Loucy (cell line): ENCODE data around the gene CCR7.

Experiments used
- H2AFZ ChIP-seq: fragments of 200-600 bp; sonication (generic); 2 replicates; pipeline ENCODE4 v1.6.0; 2016; ENCODE audit warnings: antibody characterized with exemption, mild to moderate bottlenecking, low read length, moderate library complexity
- H3F3A ChIP-seq: fragments of 200-600 bp; 2 replicates; pipeline ENCODE4 v1.6.0; 2016; ENCODE audit warnings: antibody characterized with exemption, low read depth, mild to moderate bottlenecking
- H3K27me3 ChIP-seq: fragments of 200-600 bp; sonication (generic); 2 replicates; pipeline ENCODE4 v1.6.1; 2014; ENCODE audit warnings: low read length, mild to moderate bottlenecking; ENCODE audit not compliant: insufficient read depth, poor library complexity, severe bottlenecking
- H3K36me3 ChIP-seq: fragments of 200-600 bp; sonication (generic); 2 replicates; pipeline ENCODE4 v1.6.1; 2016; ENCODE audit warnings: low read length; ENCODE audit not compliant: insufficient read depth
- H3K4me1 ChIP-seq: fragments of 200-600 bp; sonication (generic); 2 replicates; pipeline ENCODE4 v1.5.1; 2014; ENCODE audit warnings: low read length, mild to moderate bottlenecking; ENCODE audit not compliant: insufficient read depth, poor library complexity, severe bottlenecking
- H3K4me2 ChIP-seq: fragments of 200-600 bp; sonication (generic); 2 replicates; pipeline ENCODE4 v1.6.0; 2014; ENCODE audit warnings: antibody characterized with exemption, low read length, low read depth, mild to moderate bottlenecking; ENCODE audit not compliant: poor library complexity, severe bottlenecking
- H3K4me3 ChIP-seq: fragments of 200-600 bp; sonication (generic); 2 replicates; pipeline ENCODE4 v1.5.1; 2014; ENCODE audit warnings: low read length, mild to moderate bottlenecking, mixed read lengths; ENCODE audit not compliant: poor library complexity, severe bottlenecking
- H3K79me2 ChIP-seq: fragments of 200-600 bp; sonication (generic); 2 replicates; pipeline ENCODE4 v1.6.1; 2014; ENCODE audit warnings: low read length; ENCODE audit not compliant: insufficient read depth
- H3K9ac ChIP-seq: fragments of 200-600 bp; sonication (generic); 2 replicates; pipeline ENCODE4 v1.6.0; 2014; ENCODE audit warnings: mild to moderate bottlenecking, low read depth, low read length, moderate library complexity; ENCODE audit not compliant: poor library complexity, severe bottlenecking
- H3K9me2 ChIP-seq: fragments of 200-600 bp; sonication (generic); replicated peaks from 2 replicates; pipeline ENCODE4 v1.6.1; 2016; ENCODE audit warnings: low read depth, low read length, mixed read lengths
- H3K9me3 ChIP-seq: fragments of 200-600 bp; sonication (generic); 2 replicates; pipeline ENCODE4 v1.6.1; 2014; ENCODE audit warnings: mild to moderate bottlenecking, antibody characterized with exemption, low read length, low read depth; ENCODE audit not compliant: insufficient read depth
- H4K20me1 ChIP-seq: fragments of 200-600 bp; sonication (generic); 2 replicates; pipeline ENCODE4 v1.6.0; 2014; ENCODE audit warnings: antibody characterized with exemption, low read length, mild to moderate bottlenecking; ENCODE audit not compliant: insufficient read depth, poor library complexity, severe bottlenecking
- EZH2phosphoT487 ChIP-seq: fragments of 200-600 bp; IDR thresholded peaks from 2 replicates; pipeline ENCODE4 v1.6.1; 2018; ENCODE audit warnings: antibody characterized with exemption, mild to moderate bottlenecking, moderate library complexity, borderline replicate concordance
- TF ChIP-seq, protein P1 (sequence below): fragments of 200-600 bp; sonication (generic); conservative IDR thresholded peaks from 2 replicates; pipeline ENCODE4 v1.5.1; 2014; ENCODE audit warnings: mild to moderate bottlenecking, antibody characterized with exemption, low read length

CCR7 gene

DNA sequence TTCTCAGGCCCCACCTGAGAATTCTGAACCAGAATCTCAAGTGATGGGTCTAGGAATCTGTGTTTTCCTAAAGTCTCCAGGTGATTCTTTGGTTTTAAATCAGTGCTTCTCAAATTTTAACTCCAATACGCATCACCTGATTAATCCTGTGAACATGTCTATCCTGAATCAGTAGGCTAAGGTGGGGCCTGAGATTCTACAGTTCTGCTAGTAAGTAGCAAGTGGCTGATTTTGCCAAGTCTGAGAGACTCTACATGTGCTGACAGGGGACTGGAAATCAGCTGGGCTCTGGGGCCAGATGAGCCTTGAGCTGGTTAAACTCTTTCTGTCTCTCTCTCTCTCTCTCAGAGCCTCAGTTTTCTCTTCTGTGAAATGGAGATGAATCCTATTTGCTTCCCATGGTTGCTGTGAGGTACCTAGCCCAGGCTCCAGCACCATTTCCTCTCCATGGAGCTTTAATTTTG lies 9.0 kb downstream of the CCR7 start:
- TF ChIP-seq, protein P1, sequence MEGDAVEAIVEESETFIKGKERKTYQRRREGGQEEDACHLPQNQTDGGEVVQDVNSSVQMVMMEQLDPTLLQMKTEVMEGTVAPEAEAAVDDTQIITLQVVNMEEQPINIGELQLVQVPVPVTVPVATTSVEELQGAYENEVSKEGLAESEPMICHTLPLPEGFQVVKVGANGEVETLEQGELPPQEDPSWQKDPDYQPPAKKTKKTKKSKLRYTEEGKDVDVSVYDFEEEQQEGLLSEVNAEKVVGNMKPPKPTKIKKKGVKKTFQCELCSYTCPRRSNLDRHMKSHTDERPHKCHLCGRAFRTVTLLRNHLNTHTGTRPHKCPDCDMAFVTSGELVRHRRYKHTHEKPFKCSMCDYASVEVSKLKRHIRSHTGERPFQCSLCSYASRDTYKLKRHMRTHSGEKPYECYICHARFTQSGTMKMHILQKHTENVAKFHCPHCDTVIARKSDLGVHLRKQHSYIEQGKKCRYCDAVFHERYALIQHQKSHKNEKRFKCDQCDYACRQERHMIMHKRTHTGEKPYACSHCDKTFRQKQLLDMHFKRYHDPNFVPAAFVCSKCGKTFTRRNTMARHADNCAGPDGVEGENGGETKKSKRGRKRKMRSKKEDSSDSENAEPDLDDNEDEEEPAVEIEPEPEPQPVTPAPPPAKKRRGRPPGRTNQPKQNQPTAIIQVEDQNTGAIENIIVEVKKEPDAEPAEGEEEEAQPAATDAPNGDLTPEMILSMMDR, result no peak
- TF ChIP-seq EZH2phosphoT487, result no peak
- Histone ChIP-seq H2AFZ (no peak overlapping the region), H3K9me2 (no peaks in the 10 kb centered on the region), H4K20me1 (no peaks in the 10 kb centered on the region), H3K4me2 (no peak overlapping the region), H3K36me3 (peaks cover 12% of the 10 kb centered on the region; the same call in 1 of the 2 replicates), H3F3A (peaks cover 4% of the 10 kb centered on the region; the same call in 1 of the 2 replicates), H3K79me2 (peaks cover 17% of the 10 kb centered on the region; the same call in 1 of the 2 replicates), H3K4me3 (no peak overlapping the region), H3K4me1 (peaks cover 60% of the 10 kb centered on the region), H3K9ac (no peak overlapping the region), H3K9me3 (no peaks in the 10 kb centered on the region), H3K27me3 (no peaks in the 10 kb centered on the region)

DNA sequence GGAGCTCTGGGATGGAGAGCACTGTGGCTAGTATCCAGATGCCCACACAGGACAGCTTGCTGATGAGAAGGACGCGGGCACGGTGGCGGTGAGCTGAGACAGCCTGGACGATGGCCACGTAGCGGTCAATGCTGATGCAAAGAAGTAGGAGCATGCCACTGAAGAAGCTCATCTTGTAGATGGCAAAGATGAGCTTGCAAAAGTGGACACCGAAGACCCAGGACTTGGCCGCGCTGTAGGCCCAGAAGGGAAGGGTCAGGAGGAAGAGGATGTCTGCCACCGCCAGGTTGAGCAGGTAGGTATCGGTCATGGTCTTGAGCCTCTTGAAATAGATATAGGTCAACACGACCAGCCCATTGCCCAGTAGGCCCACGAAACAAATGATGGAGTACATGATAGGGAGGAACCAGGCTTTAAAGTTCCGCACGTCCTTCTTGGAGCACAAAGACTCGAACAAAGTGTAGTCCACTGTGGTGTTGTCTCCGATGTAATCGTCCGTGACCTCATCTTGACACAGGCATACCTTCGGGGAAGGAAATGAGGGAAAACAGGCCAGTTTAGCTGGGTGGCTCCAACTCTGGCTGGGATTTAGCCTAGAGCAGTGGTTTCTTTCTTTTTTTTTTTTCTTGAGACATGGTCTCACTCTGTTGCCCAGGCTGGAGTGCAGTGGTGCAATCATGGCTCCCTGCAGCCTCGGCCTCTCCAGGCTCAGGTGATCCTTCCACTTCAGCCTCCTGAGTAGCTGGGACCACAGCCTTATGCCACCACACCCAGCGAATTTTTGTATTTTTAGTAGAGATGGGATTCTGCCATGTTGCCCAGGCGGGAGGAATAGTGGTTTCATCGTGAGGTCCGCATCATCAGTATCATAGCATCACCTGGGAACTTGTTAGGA lies 9.7 kb downstream of the CCR7 start:
- peaks cover 12% of the 10 kb centered on the region; the same call in 1 of the 2 replicates for H3K36me3 ChIP-seq
- no peaks in the 10 kb centered on the region for H4K20me1 ChIP-seq
- H3K27me3 ChIP-seq, result no peaks in the 10 kb centered on the region
- H3K9me3 ChIP-seq, result no peaks in the 10 kb centered on the region
- peaks cover 15% of the 10 kb centered on the region; the same call in 1 of the 2 replicates for H3K79me2 ChIP-seq
- no peak overlapping the region for H3K9ac ChIP-seq
- peaks cover 53% of the 10 kb centered on the region for H3K4me1 ChIP-seq
- no peak overlapping the region for H2AFZ ChIP-seq
- TF ChIP-seq, protein P1, result no peak
- TF ChIP-seq EZH2phosphoT487, result no peak
- H3K4me3 ChIP-seq, result no peak overlapping the region
- no peak overlapping the region for H3K4me2 ChIP-seq
- H3F3A ChIP-seq, result no peaks in the 10 kb centered on the region
- no peaks in the 10 kb centered on the region for H3K9me2 ChIP-seq

DNA sequence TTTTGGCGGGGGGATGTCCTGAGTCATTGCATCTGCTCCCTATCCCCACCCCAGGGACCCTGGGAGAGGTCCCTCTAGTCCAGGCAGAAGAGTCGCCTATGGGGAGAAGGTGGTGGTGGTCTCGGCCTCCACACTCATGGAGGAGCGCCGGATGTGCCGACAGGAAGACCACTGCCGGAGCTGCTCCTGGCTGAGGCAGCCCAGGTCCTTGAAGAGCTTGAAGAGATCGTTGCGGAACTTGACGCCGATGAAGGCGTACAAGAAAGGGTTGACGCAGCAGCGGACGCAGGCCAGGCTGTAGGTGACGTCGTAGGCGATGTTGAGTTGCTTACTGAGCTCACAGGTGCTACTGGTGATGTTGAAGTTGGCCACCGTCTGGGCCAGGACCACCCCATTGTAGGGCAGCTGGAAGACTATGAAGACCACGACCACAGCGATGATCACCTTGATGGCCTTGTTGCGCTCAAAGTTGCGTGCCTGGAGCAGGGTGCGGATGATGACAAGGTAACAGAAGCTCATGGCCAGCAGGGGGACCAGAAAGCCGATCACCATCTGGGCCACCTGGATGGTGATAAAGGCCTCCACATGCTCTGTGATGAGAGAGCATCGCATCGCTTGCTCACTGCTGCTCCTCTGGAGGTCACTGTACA lies 10.5 kb downstream of the CCR7 start:
- H3K9me3 ChIP-seq, result no peaks in the 10 kb centered on the region
- peaks cover 12% of the 10 kb centered on the region; the same call in 1 of the 2 replicates for H3K36me3 ChIP-seq
- H3K9ac ChIP-seq, result peak overlapping the region; percentile 25
- peaks cover 47% of the 10 kb centered on the region for H3K4me1 ChIP-seq
- H2AFZ ChIP-seq, result no peak overlapping the region
- no peaks in the 10 kb centered on the region for H3K9me2 ChIP-seq
- no peak for TF ChIP-seq EZH2phosphoT487
- TF ChIP-seq, protein P1, result peak; percentile 27; the same call in 1 of the 2 replicates
- H3K4me3 ChIP-seq, result no peak overlapping the region
- no peaks in the 10 kb centered on the region for H3F3A ChIP-seq
- H4K20me1 ChIP-seq, result no peaks in the 10 kb centered on the region
- peaks cover 13% of the 10 kb centered on the region; the same call in 1 of the 2 replicates for H3K79me2 ChIP-seq
- H3K4me2 ChIP-seq, result peak overlapping the region; percentile 25
- H3K27me3 ChIP-seq, result no peaks in the 10 kb centered on the region
